Natural killer cell (primary cell): ENCODE results near the gene ZDHHC9. TPM values are rescaled to one million over a fixed set of nuclear protein-coding genes. Genes with fewer than 3 reads are reported as not detected.

Experiments
- ATAC-seq, 3 donors: fragments of 150-1000 bp in 2 of 3; fragments of 200-7000 bp in 1 of 3; cut with Tn5 transposase; 1 replicate in 1 of 3; 2 replicates in 2 of 3; pipeline ENCODE4 v1.10.0; 2021; ENCODE audit warnings: mild to moderate bottlenecking in 2 of 3, moderate library complexity in 2 of 3
- DNase-seq, 2 donors: peaks; one replicate each; pipeline versions ENCODE4 v3.0.0 to v3.0.0-alpha.2; 2013 to 2021; ENCODE audit warnings: mixed read lengths in 1 of 2
- H3K27ac ChIP-seq: one replicate; pipeline ENCODE4 v1.5.1; 2013; ENCODE audit warnings: mild to moderate bottlenecking, low read length
- H3K27me3 ChIP-seq: one replicate; pipeline ENCODE4 v1.6.1; 2013; ENCODE audit warnings: low read length; ENCODE audit not compliant: control insufficient read depth, insufficient read depth
- H3K36me3 ChIP-seq: one replicate; pipeline ENCODE4 v1.6.1; 2013; ENCODE audit warnings: low read length; ENCODE audit not compliant: control insufficient read depth, insufficient read depth
- H3K4me1 ChIP-seq: one replicate; pipeline ENCODE4 v1.6.1; 2013; ENCODE audit warnings: low read length; ENCODE audit not compliant: control insufficient read depth, insufficient read depth
- H3K4me3 ChIP-seq: one replicate; pipeline ENCODE4 v1.5.1; 2013; ENCODE audit warnings: low read length
- H3K9me3 ChIP-seq: one replicate; pipeline ENCODE4 v1.6.1; 2013; ENCODE audit warnings: low read length; ENCODE audit not compliant: control insufficient read depth, insufficient read depth
- H3K27ac Mint-ChIP-seq, 2 donors: one replicate each; pipeline ENCODE4 v1.8.0; 2022; ENCODE audit warnings: mild to moderate bottlenecking in 2 of 2, mixed read lengths in 2 of 2, moderate library complexity in 1 of 2
- H3K27me3 Mint-ChIP-seq, 2 donors: one replicate each; pipeline ENCODE4 v1.8.0; 2022; ENCODE audit warnings: low read depth in 2 of 2, mixed read lengths in 2 of 2
- H3K36me3 Mint-ChIP-seq: one replicate; pipeline ENCODE4 v1.8.0; 2022; ENCODE audit warnings: mixed read lengths
- H3K4me1 Mint-ChIP-seq, 2 donors: one replicate each; pipeline ENCODE4 v1.8.0; 2022; ENCODE audit warnings: mixed read lengths in 2 of 2
- H3K4me3 Mint-ChIP-seq: one replicate; pipeline ENCODE4 v1.8.0; 2022; ENCODE audit warnings: mild to moderate bottlenecking, moderate library complexity, mixed read lengths
- H3K9me3 Mint-ChIP-seq, 2 donors: one replicate each; pipeline ENCODE4 v1.8.0; 2022; ENCODE audit warnings: mixed read lengths in 2 of 2
- WGBS: methylation state at CpG from one replicate; pipeline ENCODE4 v1.1.7; 2013; ENCODE audit warnings: missing lambda C conversion rate; ENCODE audit not compliant: insufficient coverage; 5-methylcytosine and 5-hydroxymethylcytosine counted together
- intact Hi-C: fragments of 100-400 bp; cut with micrococcal nuclease; formaldehyde crosslinking; loops from one replicate; pipeline ENCODE4 v1.14.2; 2022
- total RNA-seq, 4 donors: library from RNA; stranded (reverse); fragments of 120-200 nt in 1 of 4; gene quantifications; one replicate each; pipeline versions ENCODE4 v1.2.3 to v1.2.4, GENCODE V29; 2013 to 2022
- TF ChIP-seq, protein P1 (sequence below): fragments of 200-600 bp; IDR thresholded peaks from one replicate; pipeline ENCODE4 v1.8.0; 2022; ENCODE audit warnings: antibody characterized with exemption

Gene ZDHHC9
- total RNA-seq, 3 donors from 2014 or later (not counting 1 experiment from before 2014, with no cell fraction given) = 1.0 to 3.0 (median 2.1) TPM

DNA sequence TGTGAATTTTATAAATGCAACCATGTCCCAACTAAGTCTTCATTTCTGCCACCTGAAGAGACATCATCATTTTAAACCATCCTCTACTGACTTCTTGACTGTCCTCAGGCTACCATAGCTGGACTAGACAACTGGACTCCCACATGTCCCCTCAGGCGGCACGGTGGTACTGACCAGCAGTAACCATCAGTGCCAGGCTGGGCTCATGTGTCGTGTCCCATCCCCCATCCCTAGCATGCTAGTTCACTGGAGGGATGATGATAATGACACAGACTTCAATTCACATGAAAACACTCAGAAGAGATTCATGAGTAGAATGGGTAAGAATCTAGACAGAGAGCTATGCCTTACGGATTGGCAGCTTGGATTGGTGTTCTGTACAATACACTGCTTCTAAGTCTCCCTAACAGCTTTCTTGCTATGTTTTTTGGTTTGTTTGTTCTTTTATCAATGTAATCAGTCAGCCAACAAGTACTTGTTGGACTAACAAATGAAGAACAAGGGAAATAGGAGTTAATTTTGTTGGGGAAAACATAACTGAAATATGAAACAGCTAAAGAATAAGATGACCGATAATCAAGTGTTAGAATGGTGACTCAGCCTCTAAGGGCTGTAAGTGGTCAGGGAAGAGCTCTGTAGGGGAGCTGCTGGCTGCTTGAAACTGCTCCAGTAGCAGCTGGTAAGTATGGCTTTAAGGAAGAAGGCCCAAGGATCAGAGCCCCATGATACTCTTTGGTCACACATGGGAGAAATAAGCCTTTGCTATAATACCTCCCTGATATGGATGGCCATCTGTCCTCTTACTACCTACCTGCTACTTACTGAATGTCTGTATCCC, 10.3 kb downstream of the ZDHHC9 start:
- H3K9me3 Mint-ChIP-seq = no peaks in the 10 kb centered on the region
- H3K4me1 Mint-ChIP-seq = no peaks in the 10 kb centered on the region
- DNase-seq (no peak), ATAC-seq (no peak)
- H3K4me3 Mint-ChIP-seq = no peak overlapping the region
- Histone ChIP-seq H3K4me3 (no peak overlapping the region), H3K9me3 (no peaks in the 10 kb centered on the region), H3K36me3 (no peaks in the 10 kb centered on the region), H3K27ac (no peak overlapping the region), H3K4me1 (no peaks in the 10 kb centered on the region), H3K27me3 (no peaks in the 10 kb centered on the region)
- no peaks in the 10 kb centered on the region for H3K36me3 Mint-ChIP-seq
- peaks cover 0 to 23% of the 10 kb centered on the region in 2 donors for H3K27me3 Mint-ChIP-seq
- intact Hi-C loops = no loop called here
- 100% methylated on average over 3 of the region's 5 CpGs for WGBS
- H3K27ac Mint-ChIP-seq = no peak overlapping the region
- TF ChIP-seq, protein P1, sequence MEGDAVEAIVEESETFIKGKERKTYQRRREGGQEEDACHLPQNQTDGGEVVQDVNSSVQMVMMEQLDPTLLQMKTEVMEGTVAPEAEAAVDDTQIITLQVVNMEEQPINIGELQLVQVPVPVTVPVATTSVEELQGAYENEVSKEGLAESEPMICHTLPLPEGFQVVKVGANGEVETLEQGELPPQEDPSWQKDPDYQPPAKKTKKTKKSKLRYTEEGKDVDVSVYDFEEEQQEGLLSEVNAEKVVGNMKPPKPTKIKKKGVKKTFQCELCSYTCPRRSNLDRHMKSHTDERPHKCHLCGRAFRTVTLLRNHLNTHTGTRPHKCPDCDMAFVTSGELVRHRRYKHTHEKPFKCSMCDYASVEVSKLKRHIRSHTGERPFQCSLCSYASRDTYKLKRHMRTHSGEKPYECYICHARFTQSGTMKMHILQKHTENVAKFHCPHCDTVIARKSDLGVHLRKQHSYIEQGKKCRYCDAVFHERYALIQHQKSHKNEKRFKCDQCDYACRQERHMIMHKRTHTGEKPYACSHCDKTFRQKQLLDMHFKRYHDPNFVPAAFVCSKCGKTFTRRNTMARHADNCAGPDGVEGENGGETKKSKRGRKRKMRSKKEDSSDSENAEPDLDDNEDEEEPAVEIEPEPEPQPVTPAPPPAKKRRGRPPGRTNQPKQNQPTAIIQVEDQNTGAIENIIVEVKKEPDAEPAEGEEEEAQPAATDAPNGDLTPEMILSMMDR = no peak

DNA sequence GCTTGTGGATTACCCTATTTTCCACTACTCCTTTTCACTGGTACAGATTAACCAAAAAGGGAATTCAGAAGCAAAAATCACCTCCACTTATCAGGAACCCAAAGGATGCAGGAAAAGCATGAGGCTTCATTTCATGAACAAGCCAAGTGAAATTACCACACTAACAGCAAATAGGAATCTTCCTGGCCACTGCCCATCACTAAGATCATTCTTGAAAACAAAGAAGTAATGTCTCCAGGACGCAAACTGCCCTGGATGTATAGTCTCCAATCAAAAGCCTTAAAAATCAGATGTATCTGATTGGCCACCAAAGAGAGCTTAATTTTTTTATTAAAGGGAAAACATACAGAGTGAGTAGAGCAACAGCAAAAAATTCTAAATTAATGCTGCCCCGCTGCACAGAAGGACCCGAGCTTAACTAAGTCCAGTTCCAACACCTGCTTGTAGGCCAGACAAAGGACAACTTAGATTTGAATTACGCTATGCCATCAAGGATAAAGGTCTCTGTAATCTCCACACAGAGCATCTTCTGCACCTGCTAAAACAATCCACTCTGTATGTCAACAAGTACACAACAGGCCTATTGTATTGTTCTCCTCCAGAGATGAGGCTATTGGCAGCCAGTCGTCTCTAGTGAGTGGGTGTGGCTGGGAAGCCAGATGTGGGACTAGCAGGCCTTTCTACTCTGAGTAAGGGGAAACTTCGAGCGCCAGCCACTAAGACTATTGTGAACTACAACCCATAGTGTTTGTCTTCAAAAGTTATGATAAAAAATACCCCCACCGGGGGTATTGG, 12.4 kb downstream of the ZDHHC9 start:
- Histone ChIP-seq H3K27ac (no peak overlapping the region), H3K36me3 (no peaks in the 10 kb centered on the region), H3K4me3 (no peak overlapping the region), H3K9me3 (no peaks in the 10 kb centered on the region), H3K27me3 (no peaks in the 10 kb centered on the region), H3K4me1 (no peaks in the 10 kb centered on the region)
- Mint-ChIP-seq H3K36me3 (no peaks in the 10 kb centered on the region), H3K4me3 (no peak overlapping the region), H3K4me1 (no peaks in the 10 kb centered on the region), H3K9me3 (no peaks in the 10 kb centered on the region), H3K27me3 (peaks cover 0 to 23% of the 10 kb centered on the region in 2 donors), H3K27ac (no peak overlapping the region)
- no peak for ATAC-seq
- TF ChIP-seq, protein P1 = no peak
- DNase-seq = no peak
- intact Hi-C loops = no loop called here
- WGBS = 95% methylated on average over 4 of the region's 8 CpGs

DNA sequence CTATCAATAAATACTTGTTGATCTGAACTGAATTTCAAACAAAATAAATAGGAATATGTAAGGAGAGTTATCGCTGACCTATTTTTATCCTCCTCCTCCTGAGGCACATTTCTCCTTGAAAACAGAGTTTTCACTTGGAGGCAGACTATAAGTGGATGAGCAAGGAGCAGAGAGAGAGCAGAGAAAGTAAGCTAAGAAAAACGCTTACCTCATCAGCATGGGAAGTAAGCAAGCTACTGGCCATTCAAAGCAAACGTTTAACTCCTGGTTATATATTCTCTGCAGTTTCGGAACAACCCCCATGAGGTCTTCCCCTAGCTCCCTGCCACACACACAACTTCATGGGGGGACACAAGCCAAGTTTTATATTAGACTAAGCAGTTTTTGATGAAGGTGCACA, 13.2 kb downstream of the ZDHHC9 start:
- Mint-ChIP-seq H3K36me3 (no peaks in the 10 kb centered on the region), H3K4me1 (no peaks in the 10 kb centered on the region), H3K27me3 (peaks cover 0 to 23% of the 10 kb centered on the region in 2 donors), H3K9me3 (no peaks in the 10 kb centered on the region), H3K27ac (no peak overlapping the region), H3K4me3 (no peak overlapping the region)
- WGBS = 100% methylated on average over 1 of the region's 4 CpGs
- Histone ChIP-seq H3K4me1 (no peaks in the 10 kb centered on the region), H3K4me3 (no peak overlapping the region), H3K27me3 (no peaks in the 10 kb centered on the region), H3K36me3 (no peaks in the 10 kb centered on the region), H3K27ac (no peak overlapping the region), H3K9me3 (no peaks in the 10 kb centered on the region)
- ATAC-seq (no peak), DNase-seq (no peak)
- TF ChIP-seq, protein P1 = no peak
- intact Hi-C loops = no loop called here
